Fibroblast of upper back skin (primary cell): ENCODE results near the gene DAO.
"Not testable (repeated sequence)": the region's sequence is repeated elsewhere in the genome, so short reads cannot be mapped to it uniquely, and the experiment has no call there.

Experiments
- DNase-seq: peaks from one replicate; pipeline ENCODE4 v3.0.0-alpha.2; 2013

DAO gene

DNA sequence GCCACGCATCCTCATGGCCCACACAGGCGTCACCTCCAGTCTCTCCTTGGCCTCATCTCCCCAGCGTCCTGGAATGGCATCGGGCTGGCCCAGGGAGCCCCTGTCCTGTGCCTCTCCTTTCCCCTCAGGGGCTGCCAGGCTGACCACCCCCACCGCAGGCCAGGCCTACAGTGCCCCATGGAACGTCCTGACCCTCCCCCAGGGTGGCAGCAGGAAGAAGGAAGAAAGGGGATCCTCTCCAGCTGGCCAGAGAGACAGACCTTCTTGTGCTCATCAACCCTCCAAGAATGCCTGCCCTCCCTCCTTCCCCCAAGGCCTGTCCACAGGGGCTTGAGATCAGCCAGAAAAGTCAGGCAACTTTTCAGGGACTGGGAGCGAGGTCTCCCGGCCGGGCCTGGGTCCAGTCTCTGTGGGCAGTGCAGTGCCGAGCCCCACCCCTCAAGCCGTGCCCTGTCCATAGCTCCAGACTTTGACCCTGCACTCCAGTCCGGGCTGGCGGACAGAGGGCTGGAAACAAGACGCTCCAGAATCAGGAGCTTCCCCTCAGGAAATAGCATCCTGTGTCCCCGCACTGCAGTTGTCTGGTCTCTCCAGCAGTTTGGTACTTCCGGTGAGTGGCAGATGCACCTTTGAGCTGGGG, at the start of gene DAO:
TSS of gene DAO (plus strand) at position 478 of the 640 bp plus-strand sequence. CDS start 4,915 bp downstream, outside the sequence.
- no peak for DNase-seq

DNA sequence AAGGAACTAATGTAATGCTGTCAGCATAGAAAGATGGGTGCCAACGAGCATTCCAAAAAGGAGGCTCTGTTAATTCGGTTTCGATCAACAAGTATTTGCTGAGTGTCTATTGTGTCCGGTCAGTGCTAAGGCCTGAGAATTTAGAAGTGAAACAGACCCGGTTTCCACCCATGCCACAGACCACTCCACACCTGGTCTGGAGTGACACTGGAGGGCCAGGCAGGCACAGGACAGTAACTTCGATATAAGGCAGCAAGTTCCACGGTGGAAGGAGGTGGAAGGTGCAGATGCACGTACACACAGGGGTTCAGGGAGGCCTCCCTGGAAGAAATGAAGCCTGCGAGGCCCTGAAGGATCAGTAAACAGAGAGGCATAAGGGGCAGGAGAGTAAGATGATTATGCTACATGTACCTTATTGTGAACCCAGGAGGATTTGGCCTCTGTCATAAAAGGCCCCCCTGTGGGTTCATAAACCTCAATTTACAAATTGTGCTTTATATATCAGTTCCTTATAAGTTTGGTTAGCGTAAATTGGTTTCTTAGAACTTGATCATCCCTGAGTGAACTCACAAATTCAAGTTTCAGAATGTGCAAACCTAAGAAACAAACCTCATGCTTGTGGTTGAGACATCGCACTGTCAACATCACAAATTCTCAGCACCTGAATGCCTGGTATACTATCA, 48.4 kb upstream of the DAO start:
- DNase-seq: no peak

DNA sequence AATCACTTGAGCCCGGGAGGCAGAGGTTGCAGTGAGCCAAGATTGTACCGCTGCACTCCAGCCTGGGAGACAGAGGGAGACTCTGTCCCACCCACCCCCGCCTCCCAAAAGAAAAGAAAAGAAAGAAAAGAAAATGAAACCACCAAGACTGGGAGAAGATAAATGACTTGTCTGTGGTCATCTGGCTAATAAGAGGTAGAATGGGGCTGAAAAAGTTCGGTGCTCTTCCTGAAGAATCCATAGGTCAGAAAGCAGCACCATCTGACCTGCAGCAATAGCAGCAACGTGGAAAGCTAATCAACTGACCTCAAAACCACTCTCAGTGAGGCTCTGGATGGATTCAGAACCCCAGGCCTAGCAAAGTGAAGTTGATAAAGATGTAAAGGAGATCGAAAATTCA, 47.7 kb upstream of the DAO start:
- DNase-seq: no peak

GRCh38 chr12:108832730-108833354, 47.0 kb upstream of the DAO start:
- DNase-seq: peak; percentile 95

GRCh38 chr12:108833355-108833733, 46.5 kb upstream of the DAO start:
- DNase-seq: peak; percentile 96

DNA sequence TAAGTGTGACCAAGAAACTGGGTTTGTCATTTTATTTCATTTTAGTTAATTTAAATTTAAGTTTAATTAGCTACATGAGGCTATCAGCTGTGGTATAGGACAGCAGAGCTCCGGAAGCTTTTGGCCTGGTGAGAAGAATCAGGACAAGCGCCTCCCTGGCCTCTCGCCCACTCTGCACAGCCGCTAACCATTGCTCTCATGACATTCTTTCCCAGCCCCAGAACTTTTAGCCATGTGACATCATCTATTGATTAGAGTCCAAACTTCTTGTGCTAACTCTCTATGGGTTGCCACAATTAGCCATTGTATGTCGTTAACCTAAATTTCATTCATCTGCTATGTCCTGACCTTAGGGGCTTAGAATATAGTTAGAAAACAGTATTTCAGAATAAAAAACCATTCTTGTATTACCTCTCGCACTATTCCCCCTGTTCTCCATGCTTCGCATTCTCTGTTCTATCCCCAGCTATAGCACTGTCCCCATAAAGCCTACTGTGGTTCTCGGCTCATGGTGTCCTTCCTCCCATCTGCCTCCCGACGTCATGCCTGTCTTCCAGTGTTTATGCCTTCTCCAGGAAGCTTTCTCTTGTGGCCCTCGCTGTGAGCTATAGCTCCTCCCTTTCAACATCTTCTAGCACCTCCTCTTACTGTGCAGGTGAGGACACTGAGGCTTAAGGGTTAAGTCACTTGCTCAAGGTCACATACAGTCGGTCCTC, 46.0 kb upstream of the DAO start:
- DNase-seq: peak; percentile 81

DNA sequence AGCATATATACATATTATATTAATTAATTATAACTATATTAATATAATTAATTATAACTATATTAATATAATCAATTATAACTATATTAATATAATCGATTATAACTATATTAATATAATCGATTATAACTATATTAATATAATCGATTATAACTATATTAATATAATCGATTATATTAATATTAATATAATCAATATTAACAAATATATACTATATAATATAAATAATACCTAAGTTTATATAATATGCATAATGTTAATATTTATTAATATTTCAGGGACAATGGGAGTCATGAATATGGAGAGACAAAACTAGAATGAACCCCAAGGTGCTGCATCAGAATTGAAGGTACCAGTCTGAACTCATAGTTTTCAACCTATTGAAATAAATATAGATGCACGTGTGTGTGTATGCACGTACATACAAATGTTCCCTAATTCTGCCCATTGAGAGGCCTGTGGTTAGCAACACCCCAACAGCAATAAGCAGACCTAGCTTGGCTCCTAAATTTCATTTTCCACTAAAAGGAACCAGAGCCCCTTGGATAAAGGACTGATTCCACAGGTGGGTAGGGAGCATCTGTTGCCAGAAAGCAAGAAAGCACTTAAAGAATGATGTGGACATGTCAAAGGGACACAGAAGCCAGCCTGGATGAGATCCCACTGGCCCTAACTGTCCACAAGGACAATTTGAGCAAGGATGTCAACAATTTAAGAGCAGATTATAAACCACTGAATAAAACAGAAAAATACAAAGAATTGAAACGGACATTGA, 43.8 kb upstream of the DAO start:
- DNase-seq: no peak

DNA sequence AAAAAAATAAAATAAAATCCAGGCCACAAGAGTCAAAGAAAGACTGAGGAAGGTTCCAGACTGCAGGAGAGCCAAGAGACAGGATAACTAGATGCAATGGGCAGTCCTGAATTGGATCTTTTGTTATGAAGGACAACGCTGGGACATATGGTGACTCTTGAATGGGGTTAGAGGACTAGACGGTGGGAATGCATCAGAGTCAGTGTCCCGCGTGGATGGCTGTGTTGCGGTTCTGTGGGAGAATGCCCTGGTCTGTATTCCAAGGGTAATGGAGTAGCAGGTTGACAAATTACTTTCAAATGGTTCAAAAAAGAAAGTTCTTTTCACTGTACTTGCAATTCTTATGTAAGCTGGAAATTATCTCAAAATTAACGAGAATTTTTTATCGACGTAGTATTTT, 42.7 kb upstream of the DAO start:
- no peak for DNase-seq

DNA sequence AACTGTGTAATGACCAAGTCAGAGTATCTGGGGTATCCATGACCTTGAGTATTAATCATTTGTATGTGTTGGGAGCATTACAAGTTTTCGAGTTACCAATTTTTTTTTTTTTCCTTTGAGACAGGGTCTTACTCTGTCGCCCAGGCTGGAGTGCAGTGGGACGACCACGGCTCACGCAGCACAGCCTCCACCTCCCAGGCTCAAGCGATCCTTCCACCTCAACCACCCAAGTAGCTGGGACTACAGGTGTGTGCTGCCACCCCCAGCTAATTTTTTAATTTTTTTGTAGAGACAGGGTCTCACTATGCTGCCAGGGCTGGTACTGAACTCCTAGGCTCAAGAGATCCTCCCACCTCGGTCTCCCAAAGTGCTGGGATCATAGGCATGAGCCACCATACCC, 42.2 kb upstream of the DAO start:
- no peak for DNase-seq

- DNase-seq: peak; percentile 100
These were observed 41.5 kb upstream of the DAO start for GRCh38 chr12:108838194-108839017.

GRCh38 chr12:108839018-108839889, 40.6 kb upstream of the DAO start:
- peak; percentile 72 for DNase-seq

GRCh38 chr12:108839890-108840230, 40.0 kb upstream of the DAO start:
- DNase-seq: no peak

GRCh38 chr12:108840605-108841332, 39.1 kb upstream of the DAO start:
- DNase-seq: peak; percentile 81

- DNase-seq: not testable (repeated sequence)
These were observed 38.1 kb upstream of the DAO start for GRCh38 chr12:108841825-108842224.

GRCh38 chr12:108842361-108842760, 37.5 kb upstream of the DAO start:
- no peak for DNase-seq

- DNase-seq: no peak
These were observed 36.7 kb upstream of the DAO start for GRCh38 chr12:108843187-108843586.

- DNase-seq: no peak
These were observed 34.2 kb upstream of the DAO start for GRCh38 chr12:108845696-108846095.

GRCh38 chr12:108846290-108846701, 33.6 kb upstream of the DAO start:
- DNase-seq: no peak

GRCh38 chr12:108847705-108848104, 32.2 kb upstream of the DAO start:
- no peak for DNase-seq

DNA sequence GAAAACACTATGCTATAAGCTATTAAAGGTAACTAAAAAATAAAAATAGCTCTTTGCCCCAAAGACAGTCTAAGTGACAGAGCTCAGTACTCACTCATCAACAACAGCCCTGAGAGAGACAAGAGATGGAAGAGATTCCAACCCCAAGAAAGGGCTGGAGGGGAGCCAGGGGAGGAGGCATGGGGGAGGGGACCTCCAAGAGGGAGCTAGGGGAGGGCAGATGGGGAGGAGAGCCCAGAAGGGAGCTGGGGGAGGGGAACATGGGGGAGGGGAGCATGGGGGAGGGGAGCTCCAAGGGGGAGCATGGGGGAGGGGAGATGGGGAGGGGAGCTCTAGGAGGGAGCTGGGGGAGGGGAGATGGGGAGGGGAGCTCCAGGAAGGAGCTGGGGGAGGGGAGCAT, 30.2 kb upstream of the DAO start:
- DNase-seq: peak; percentile 85
